ENCODE measurements around the gene CD72.

GRCh38 chr9:35604578-35605350 is 13.4 kb downstream of the CD72 start, which contains the start of gene TESK1:
- TF ChIP-seq GATA2 (IDR thresholded peaks at IDR 0.05; ENCODE audit: low read depth, low read length) (no peak), GATA3 (IDR thresholded peaks at IDR 0.05; ENCODE audit: low read depth, low read length) (no peak)
